ENCODE results near the gene ADAMTS16.

Gene ADAMTS16

DNA sequence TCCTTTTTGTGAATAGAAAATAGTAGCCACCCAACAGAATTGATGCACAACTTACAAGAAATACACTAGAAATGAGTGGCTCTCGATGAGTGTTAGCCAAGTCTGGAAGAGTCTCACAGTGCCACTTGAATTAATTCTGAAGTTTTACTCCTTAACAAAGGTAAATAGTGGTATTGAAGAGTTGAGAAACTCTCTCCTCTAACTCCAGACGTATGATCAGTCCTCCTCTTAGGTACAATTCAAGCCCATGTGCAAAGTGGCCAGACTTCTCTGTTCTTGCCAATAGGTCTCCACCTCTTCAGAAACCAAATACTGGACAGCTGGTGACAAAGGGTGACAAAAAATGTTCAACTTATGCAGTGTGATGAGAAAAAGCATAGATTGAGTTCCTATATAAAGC lies 38.5 kb upstream of the ADAMTS16 start:
- WGBS: no CpG with 5 or more reads among the region's 2 CpGs
- no peak overlapping the region for H2BK15ac ChIP-seq (ENCODE audit: low read depth, poor library complexity, severe bottlenecking)

DNA sequence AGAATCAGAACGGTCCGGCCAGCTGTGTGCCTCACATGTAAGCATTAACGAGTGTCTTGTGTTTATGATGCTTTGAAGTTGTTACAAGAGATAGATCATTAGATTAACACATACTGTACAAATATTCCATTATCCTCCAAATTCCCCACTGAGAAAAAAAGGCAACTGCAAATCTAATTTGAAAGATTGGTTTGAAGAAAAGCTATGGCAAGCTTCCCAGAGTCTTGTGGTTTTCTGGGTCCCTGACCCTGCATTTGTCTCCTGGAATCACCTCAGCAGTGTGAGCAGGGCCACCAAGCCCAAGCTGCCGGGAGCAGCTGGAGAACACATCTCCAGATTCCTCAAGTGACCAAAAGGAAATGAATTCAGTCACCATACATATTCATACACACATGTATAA lies 36.9 kb upstream of the ADAMTS16 start:
- Histone ChIP-seq H3K9ac (ENCODE audit: low read length) (no peak overlapping the region), H3K4ac (ENCODE audit: low read depth in 1 of 2, low read length in 2 of 2) (no peak overlapping the region), H2AFZ (ENCODE audit: low read depth, low read length) (no peak overlapping the region), H3K4me2 (ENCODE audit: low read length, poor library complexity, severe bottlenecking) (no peak overlapping the region), H3K14ac (ENCODE audit: low read length in 2 of 2) (no peak overlapping the region), H2BK120ac (ENCODE audit: low read depth, low read length) (no peak overlapping the region), H3K27ac (ENCODE audit: low read length, poor library complexity, severe bottlenecking) (no peak overlapping the region), H2AK5ac (ENCODE audit: low read length, severe bottlenecking) (no peak overlapping the region), H3K36me3 (ENCODE audit: control insufficient read depth in 1 of 2, insufficient read depth in 2 of 2, low read depth in 1 of 2, low read length in 2 of 2) (no peaks in the 10 kb centered on the region), H3K4me1 (ENCODE audit: control insufficient read depth, insufficient read depth, low read depth, low read length) (no peaks in the 10 kb centered on the region), H2BK15ac (ENCODE audit: low read depth, poor library complexity, severe bottlenecking) (no peak overlapping the region), H3K9me3 (ENCODE audit: control insufficient read depth, low read length) (peaks cover 7% of the 10 kb centered on the region), H2BK12ac (ENCODE audit: low read length in 2 of 2) (no peak overlapping the region), H2BK5ac (ENCODE audit: low read depth, low read length, poor library complexity, severe bottlenecking) (no peak overlapping the region), H3K79me1 (replicated peaks; ENCODE audit: low read length, poor library complexity, severe bottlenecking) (no peaks in the 10 kb centered on the region), H3K27me3 (ENCODE audit: control insufficient read depth in 1 of 2, insufficient read depth in 1 of 2, low read length in 2 of 2) (peaks cover 4% of the 10 kb centered on the region in 2 experiments), H3K4me3 (ENCODE audit: insufficient read depth in 1 of 2, low read depth in 1 of 2, low read length in 2 of 2) (no peak overlapping the region), H4K8ac (ENCODE audit: low read length) (no peak overlapping the region), H3K23ac (ENCODE audit: low read length in 2 of 2) (no peak overlapping the region), H4K91ac (ENCODE audit: low read length) (no peak overlapping the region), H3K18ac (ENCODE audit: low read depth in 1 of 2, low read length in 2 of 2) (no peak overlapping the region)
- WGBS: 84% methylated on average over 4 of the region's 4 CpGs
- no peak for DNase-seq

More for the DNA sequence above, 38.5 kb upstream of the ADAMTS16 start:
- peaks cover 7% of the 10 kb centered on the region for H3K9me3 ChIP-seq (ENCODE audit: control insufficient read depth, low read length)
- no peak overlapping the region for H2BK120ac ChIP-seq (ENCODE audit: low read depth, low read length)
- H3K27me3 ChIP-seq (ENCODE audit: control insufficient read depth in 1 of 2, insufficient read depth in 1 of 2, low read length in 2 of 2): peaks cover 4% of the 10 kb centered on the region in 2 experiments
- H3K4me1 ChIP-seq (ENCODE audit: control insufficient read depth, insufficient read depth, low read depth, low read length): no peaks in the 10 kb centered on the region
- no peak overlapping the region for H4K8ac ChIP-seq (ENCODE audit: low read length)
- H3K23ac ChIP-seq (ENCODE audit: low read length in 2 of 2): no peak overlapping the region
- no peaks in the 10 kb centered on the region for H3K36me3 ChIP-seq (ENCODE audit: control insufficient read depth in 1 of 2, insufficient read depth in 2 of 2, low read depth in 1 of 2, low read length in 2 of 2)
- H2AK5ac ChIP-seq (ENCODE audit: low read length, severe bottlenecking): no peak overlapping the region
- no peak overlapping the region for H3K4me2 ChIP-seq (ENCODE audit: low read length, poor library complexity, severe bottlenecking)
- no peaks in the 10 kb centered on the region for H3K79me1 ChIP-seq (replicated peaks; ENCODE audit: low read length, poor library complexity, severe bottlenecking)
- no peak overlapping the region for H2BK12ac ChIP-seq (ENCODE audit: low read length in 2 of 2)
- no peak overlapping the region for H3K18ac ChIP-seq (ENCODE audit: low read depth in 1 of 2, low read length in 2 of 2)
- no peak overlapping the region for H2AFZ ChIP-seq (ENCODE audit: low read depth, low read length)
- DNase-seq: no peak
- H3K4ac ChIP-seq (ENCODE audit: low read depth in 1 of 2, low read length in 2 of 2): no peak overlapping the region
- no peak overlapping the region for H3K27ac ChIP-seq (ENCODE audit: low read length, poor library complexity, severe bottlenecking)
- H2BK5ac ChIP-seq (ENCODE audit: low read depth, low read length, poor library complexity, severe bottlenecking): no peak overlapping the region
- H3K9ac ChIP-seq (ENCODE audit: low read length): no peak overlapping the region
- no peak overlapping the region for H3K14ac ChIP-seq (ENCODE audit: low read length in 2 of 2)
- no peak overlapping the region for H4K91ac ChIP-seq (ENCODE audit: low read length)
- H3K4me3 ChIP-seq (ENCODE audit: insufficient read depth in 1 of 2, low read depth in 1 of 2, low read length in 2 of 2): no peak overlapping the region

DNA sequence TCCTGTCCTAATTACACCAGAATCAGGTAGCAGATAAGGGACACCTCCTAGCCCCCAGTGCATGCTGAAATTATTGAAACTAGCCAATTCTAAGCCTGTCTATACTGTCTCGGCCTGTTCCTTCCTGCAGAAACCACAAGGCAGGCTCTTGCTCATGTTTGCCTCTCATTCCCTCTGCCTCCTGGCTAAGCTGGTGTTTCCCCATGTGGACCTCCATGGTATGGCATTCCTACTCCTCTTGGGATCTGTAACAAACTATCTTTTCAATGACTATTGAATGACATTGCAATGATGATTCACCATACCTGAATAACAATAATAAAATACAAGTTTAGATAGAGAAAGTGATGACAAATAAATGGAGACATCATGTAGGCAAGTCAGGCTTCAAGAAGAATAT lies 35.6 kb upstream of the ADAMTS16 start:
- DNase-seq: no peak
- Histone ChIP-seq H4K91ac (ENCODE audit: low read length) (no peak overlapping the region), H2BK15ac (ENCODE audit: low read depth, poor library complexity, severe bottlenecking) (no peak overlapping the region), H3K9me3 (ENCODE audit: control insufficient read depth, low read length) (peaks cover 7% of the 10 kb centered on the region), H3K36me3 (ENCODE audit: control insufficient read depth in 1 of 2, insufficient read depth in 2 of 2, low read depth in 1 of 2, low read length in 2 of 2) (no peaks in the 10 kb centered on the region), H3K23ac (ENCODE audit: low read length in 2 of 2) (no peak overlapping the region), H3K4me1 (ENCODE audit: control insufficient read depth, insufficient read depth, low read depth, low read length) (no peaks in the 10 kb centered on the region), H4K8ac (ENCODE audit: low read length) (no peak overlapping the region), H3K79me1 (replicated peaks; ENCODE audit: low read length, poor library complexity, severe bottlenecking) (no peaks in the 10 kb centered on the region), H3K14ac (ENCODE audit: low read length in 2 of 2) (no peak overlapping the region), H2AK5ac (ENCODE audit: low read length, severe bottlenecking) (no peak overlapping the region), H2BK5ac (ENCODE audit: low read depth, low read length, poor library complexity, severe bottlenecking) (no peak overlapping the region), H2AFZ (ENCODE audit: low read depth, low read length) (no peak overlapping the region), H3K4ac (ENCODE audit: low read depth in 1 of 2, low read length in 2 of 2) (no peak overlapping the region), H3K9ac (ENCODE audit: low read length) (no peak overlapping the region), H3K4me2 (ENCODE audit: low read length, poor library complexity, severe bottlenecking) (no peak overlapping the region), H3K27ac (ENCODE audit: low read length, poor library complexity, severe bottlenecking) (no peak overlapping the region), H3K27me3 (ENCODE audit: control insufficient read depth in 1 of 2, insufficient read depth in 1 of 2, low read length in 2 of 2) (peaks cover 4 to 9% of the 10 kb centered on the region in 2 experiments), H3K4me3 (ENCODE audit: insufficient read depth in 1 of 2, low read depth in 1 of 2, low read length in 2 of 2) (no peak overlapping the region), H2BK12ac (ENCODE audit: low read length in 2 of 2) (no peak overlapping the region), H3K18ac (ENCODE audit: low read depth in 1 of 2, low read length in 2 of 2) (no peak overlapping the region), H2BK120ac (ENCODE audit: low read depth, low read length) (no peak overlapping the region)
- 50% methylated on average over 1 of the region's 1 CpG for WGBS

DNA sequence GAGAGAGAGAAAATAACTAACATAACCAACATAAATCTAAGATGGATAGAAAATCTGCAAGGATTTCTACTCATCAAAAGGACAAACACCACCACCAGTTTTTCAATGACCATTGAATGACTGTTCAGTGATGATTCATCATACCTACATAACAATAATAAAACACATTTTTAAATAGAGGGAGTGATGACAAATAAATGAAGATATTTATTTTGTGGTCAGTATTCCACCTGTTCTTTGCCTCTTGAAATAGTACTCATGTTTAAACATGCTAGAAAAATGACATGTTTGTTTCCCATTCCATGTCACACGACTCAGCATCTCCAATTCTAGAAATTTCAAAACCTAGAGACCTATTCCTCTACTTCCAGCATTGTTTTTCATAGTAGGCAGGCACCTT lies 34.6 kb upstream of the ADAMTS16 start:
- Histone ChIP-seq H3K36me3 (ENCODE audit: control insufficient read depth in 1 of 2, insufficient read depth in 2 of 2, low read depth in 1 of 2, low read length in 2 of 2) (no peaks in the 10 kb centered on the region), H3K4me3 (ENCODE audit: insufficient read depth in 1 of 2, low read depth in 1 of 2, low read length in 2 of 2) (no peak overlapping the region), H4K91ac (ENCODE audit: low read length) (no peak overlapping the region), H3K27me3 (ENCODE audit: control insufficient read depth in 1 of 2, insufficient read depth in 1 of 2, low read length in 2 of 2) (peaks cover 4 to 11% of the 10 kb centered on the region in 2 experiments), H3K9ac (ENCODE audit: low read length) (no peak overlapping the region), H2BK5ac (ENCODE audit: low read depth, low read length, poor library complexity, severe bottlenecking) (no peak overlapping the region), H2AFZ (ENCODE audit: low read depth, low read length) (no peak overlapping the region), H3K79me1 (replicated peaks; ENCODE audit: low read length, poor library complexity, severe bottlenecking) (no peaks in the 10 kb centered on the region), H3K27ac (ENCODE audit: low read length, poor library complexity, severe bottlenecking) (no peak overlapping the region), H2BK120ac (ENCODE audit: low read depth, low read length) (no peak overlapping the region), H3K14ac (ENCODE audit: low read length in 2 of 2) (no peak overlapping the region), H3K4me2 (ENCODE audit: low read length, poor library complexity, severe bottlenecking) (no peak overlapping the region), H3K4me1 (ENCODE audit: control insufficient read depth, insufficient read depth, low read depth, low read length) (no peaks in the 10 kb centered on the region), H2BK12ac (ENCODE audit: low read length in 2 of 2) (no peak overlapping the region), H3K4ac (ENCODE audit: low read depth in 1 of 2, low read length in 2 of 2) (no peak overlapping the region), H3K9me3 (ENCODE audit: control insufficient read depth, low read length) (peaks cover 7% of the 10 kb centered on the region), H2BK15ac (ENCODE audit: low read depth, poor library complexity, severe bottlenecking) (no peak overlapping the region), H2AK5ac (ENCODE audit: low read length, severe bottlenecking) (no peak overlapping the region), H3K18ac (ENCODE audit: low read depth in 1 of 2, low read length in 2 of 2) (no peak overlapping the region), H3K23ac (ENCODE audit: low read length in 2 of 2) (no peak overlapping the region), H4K8ac (ENCODE audit: low read length) (no peak overlapping the region)
- 20% methylated on average over 1 of the region's 1 CpG for WGBS
- DNase-seq: no peak

Measured in mesenchymal stem cell (in vitro differentiated cells and primary cell).